ENCODE results near the gene TNFRSF25.

DNA sequence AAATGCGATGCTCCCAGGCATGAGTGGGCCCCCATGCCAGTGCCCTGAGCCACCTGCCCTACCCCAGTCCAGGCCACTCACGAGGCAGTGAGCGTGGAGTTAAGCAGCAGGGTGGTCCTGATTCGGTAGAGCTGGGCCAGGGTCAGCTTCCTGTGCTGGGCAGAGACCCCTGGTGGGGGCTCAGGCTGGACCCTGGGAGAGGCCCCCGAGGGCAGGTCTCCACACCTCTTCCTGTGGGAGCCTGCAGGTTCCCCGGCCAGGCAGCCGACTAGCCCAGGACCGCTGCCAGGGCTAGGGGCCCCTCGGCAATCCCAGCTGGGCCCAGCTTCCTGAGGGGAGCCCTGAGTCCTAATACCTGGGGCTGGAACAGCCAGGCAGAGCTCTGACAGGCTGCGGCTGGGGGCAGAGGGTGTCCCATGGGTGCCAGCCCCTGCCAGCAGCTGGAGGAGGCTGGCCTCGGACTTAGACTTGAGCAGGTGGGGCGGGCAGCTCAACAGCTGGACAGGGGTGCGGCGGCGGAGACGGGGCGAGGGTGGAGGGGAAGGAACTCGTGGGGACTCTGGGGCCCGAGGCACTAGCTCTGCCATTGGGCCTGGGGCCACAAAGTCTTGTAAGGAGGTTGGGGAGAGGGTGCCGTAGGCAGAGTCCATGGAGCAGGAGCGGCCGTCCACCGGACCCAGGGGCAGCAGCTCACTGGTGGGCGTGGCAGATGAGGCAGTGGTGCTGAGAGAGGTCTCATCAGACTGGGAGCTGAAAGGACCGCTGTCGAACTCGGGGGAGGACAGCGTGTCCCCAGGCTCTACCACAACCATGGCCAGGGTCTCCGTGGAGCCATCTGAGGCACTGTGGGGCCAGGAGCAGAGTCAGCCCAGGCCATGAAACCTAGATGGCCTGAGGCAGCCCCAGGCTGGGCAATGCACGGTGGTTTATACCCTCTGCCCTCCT, 2.0 kb upstream of the TNFRSF25 start:
- TF ChIP-seq, protein P1, sequence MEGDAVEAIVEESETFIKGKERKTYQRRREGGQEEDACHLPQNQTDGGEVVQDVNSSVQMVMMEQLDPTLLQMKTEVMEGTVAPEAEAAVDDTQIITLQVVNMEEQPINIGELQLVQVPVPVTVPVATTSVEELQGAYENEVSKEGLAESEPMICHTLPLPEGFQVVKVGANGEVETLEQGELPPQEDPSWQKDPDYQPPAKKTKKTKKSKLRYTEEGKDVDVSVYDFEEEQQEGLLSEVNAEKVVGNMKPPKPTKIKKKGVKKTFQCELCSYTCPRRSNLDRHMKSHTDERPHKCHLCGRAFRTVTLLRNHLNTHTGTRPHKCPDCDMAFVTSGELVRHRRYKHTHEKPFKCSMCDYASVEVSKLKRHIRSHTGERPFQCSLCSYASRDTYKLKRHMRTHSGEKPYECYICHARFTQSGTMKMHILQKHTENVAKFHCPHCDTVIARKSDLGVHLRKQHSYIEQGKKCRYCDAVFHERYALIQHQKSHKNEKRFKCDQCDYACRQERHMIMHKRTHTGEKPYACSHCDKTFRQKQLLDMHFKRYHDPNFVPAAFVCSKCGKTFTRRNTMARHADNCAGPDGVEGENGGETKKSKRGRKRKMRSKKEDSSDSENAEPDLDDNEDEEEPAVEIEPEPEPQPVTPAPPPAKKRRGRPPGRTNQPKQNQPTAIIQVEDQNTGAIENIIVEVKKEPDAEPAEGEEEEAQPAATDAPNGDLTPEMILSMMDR (IDR thresholded peaks at IDR 0.05; ENCODE audit: borderline replicate concordance, extremely low read depth, low read length, poor library complexity, severe bottlenecking) = no peak
- TF ChIP-seq EZH2 (IDR thresholded peaks at IDR 0.05; ENCODE audit: borderline replicate concordance, low read depth, low read length, severe bottlenecking) = no peak

Data from DND-41 (cell line).